HG03469 (cell line): ENCODE results near the gene PRCD.
"Not testable (repeated sequence)": the region's sequence is repeated elsewhere in the genome, so short reads cannot be mapped to it uniquely, and the experiment has no call there.

ENCODE experiments used
- ATAC-seq: cut with Tn5 transposase; IDR thresholded peaks from one replicate; pipeline ENCODE4 v1.9.1; 2021; ENCODE audit warnings: mild to moderate bottlenecking, moderate library complexity, moderate number of reproducible peaks; ENCODE audit not compliant: unreplicated experiment

PRCD gene

DNA sequence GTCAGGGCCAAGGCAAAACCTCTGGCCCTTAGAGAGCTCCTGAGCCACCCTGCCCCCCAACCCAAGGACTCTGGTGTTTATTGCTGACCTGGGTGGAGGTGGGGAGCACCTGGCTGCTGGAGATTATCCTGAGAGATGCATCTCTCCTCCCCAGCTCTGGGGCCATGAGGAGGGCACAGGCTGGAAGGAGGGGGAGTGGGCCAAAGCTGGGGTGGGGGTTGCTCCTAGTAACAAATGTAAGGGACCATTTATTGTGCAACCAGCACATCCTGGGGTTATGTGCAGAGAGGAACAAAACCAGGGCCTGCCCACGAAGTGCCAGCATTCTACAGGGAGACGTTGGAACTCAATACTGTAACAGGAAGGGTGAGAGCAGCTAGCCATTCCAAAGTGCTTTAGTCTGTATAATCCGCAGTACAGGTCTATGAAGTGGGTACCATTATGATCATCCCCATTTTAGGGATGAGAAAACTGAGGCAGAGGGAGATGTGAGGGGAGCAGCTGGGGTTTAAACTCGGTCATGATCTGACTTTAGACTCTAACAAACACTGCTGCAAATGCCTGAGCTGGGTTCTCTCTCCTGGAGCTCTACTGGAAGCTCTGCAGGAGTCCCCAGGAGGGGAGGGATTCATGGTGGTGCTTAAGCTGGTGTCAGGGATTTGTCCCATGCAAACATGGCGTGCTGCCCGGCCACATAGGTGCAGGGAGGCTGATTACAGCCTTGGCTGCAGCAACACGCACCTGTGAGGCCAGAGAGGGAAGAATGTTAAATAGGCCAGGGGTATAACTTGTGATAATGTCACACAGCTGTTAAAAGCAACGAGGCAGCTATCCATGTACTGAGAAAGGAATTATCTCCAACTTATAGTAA is 37.3 kb upstream of the PRCD start:
- no peak for ATAC-seq

- ATAC-seq, result no peak
Observed at GRCh38 chr17:76504117-76504516, 35.7 kb upstream of the PRCD start.

DNA sequence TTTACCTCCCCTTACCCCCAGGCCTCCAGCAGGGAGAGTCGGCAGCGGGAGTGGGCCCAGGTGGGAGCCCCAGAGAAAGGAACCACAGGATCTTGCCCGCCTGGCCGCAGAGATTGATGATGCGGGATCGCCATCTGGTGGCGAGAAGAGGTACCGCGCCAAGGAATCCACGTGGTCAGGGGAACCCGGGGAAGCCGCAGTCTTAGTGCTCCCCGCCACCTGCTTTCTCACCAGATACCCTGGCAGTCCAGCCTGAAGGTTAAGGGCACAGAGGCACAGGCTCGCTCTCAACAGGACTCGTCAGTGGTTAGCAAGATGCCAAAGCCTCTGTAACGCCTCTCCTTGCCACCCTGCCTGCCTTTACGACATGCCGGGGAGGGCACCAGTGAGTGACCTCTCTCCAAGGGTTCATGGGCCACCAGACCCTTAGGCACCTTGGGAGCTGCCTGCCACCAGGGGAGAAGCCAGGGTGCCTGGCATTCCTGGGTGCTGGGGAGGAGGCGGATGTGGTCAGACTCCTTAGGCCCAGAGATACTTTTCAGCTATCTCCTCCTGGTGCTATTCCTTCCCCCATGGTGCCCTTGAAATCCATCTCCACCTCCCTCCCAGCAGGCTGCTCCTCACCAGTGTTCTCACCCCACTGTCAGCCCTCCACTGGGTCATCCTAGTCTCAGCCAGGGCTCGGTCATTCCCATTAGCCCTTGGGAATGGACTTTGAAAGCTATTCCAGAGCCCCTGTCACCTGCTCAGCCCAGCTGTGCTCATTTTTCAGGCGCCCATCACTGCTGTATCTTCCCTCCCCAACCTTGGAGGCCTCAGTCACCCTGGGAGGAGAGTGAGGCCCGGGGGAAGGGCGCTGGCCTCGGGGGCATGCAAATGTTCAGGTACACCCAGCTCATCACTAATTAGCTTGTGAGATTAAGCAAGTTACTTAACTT is 33.2 kb upstream of the PRCD start:
- ATAC-seq, result no peak

- ATAC-seq, result not testable (repeated sequence)
Observed at GRCh38 chr17:76508472-76509063, 31.3 kb upstream of the PRCD start.

GRCh38 chr17:76510831-76511244 is 29.0 kb upstream of the PRCD start:
- no peak for ATAC-seq

- no peak for ATAC-seq
Observed at GRCh38 chr17:76511668-76512365, 28.0 kb upstream of the PRCD start.

DNA sequence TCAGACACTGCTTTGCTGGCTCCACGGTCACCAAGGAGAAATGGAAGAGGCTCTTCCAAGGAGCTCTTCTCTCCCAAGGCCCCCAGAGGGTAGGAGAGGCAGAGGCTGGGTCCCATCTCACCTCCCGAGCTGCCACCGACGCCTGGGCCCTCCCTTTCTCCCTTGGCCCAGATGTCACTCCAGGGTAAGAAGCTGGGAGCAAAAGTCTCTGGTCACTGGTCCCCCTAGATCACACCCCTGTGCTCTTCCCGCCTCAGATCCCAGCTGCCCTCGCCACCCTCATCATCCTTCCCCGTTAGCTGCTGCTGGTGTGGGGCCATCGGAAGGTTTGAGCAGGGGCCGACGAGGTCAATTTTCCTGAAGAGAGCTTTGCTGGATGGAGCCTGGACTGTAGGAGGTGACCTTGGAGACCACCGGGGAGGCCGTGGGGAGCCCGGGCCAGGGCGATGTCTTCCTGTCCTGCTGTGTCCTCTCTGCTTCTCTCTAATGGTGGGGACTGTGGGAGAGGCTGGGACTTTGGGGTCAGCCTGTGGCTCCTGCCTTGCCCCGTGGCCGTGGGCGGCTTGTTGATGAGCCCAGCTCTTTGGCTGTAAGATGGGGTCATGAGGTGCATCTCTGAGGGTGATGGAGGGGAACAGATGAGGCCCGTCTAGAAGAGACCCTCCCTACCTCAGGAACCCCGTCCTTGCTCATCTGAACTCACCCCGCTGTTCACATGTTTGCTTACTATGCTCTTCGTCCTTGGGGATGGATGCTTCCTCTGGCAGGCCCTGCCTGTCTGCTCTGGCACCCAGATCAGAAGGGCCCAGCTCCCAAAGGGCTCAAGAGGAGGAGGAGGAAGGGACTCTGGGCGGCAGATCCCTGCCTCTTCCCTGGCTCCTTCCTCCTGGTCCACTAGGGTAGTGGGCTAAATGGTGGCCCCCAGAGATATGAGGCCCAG is 27.2 kb upstream of the PRCD start:
- no peak for ATAC-seq

DNA sequence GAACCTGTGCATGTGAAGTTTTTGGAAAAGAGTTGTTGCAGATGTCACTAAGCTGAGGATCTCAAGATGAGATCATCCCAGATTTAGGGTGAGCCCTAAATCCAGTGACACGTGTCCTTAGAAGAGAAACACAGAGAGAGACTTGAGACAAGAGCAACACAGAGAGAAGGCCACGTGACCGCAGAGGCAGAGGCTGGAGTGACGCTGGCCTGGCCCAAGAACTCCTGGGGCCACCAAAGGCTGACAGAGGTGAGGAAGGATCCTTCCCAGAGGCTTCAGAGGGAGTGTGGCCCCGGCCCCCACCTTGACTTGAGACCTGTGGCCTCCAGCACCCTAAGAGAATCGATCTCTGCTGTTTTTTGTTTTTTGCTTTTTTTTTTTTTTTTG is 26.5 kb upstream of the PRCD start:
- no peak for ATAC-seq

- ATAC-seq, result not testable (repeated sequence)
Observed at GRCh38 chr17:76514355-76514754, 25.5 kb upstream of the PRCD start.

DNA sequence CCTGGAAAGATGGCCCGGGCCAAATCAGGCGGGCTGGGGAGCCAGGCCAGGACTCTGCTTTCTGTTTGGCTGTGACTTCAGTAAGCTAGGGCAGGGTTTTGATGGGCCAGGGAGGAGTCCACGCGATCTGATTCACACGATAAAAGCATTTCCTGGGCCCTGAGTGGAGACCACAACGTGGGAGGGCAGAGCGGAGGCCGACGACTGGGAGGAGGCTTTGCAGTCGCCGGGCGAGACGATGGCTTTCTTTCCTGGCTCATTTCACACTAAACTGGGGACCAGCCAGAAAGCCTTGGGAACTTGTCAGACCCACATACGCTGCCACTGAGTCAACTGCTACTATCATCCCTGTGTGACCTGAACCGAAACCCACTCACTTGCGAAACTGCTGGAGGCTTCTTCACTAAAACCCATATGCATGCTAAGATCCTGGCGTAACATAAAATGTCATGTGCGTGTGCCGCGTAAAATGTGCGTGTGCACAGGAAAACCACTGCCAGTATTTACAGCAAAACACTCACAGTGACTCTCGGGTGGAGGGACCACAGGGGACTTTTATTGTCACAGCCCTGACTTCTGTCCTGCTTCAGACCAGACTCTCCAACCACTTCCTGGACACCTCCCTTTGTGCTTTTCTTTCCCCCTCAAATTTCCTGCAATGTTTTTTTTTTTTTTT is 24.4 kb upstream of the PRCD start:
- no peak for ATAC-seq

DNA sequence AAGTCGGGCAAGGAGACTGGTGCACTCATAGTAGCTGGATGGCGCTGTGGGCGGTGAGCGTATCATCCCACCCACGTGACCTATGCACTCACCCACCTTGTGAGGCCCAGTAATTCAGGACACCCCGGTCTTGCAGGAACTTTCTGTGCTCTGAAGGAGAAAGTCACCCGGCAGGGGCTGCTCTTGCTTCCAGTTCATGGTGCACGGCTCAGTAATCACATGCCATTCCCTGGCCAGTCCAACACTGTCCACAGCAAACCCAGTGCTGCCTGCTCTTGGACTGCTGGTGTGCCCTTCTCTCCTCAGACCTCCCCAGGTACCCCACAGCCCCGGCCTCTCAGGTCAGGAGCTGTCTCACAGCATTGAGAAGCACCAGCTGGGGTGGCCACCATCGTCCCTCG is 22.2 kb upstream of the PRCD start:
- ATAC-seq, result no peak

GRCh38 chr17:76519048-76519966 is 20.5 kb upstream of the PRCD start:
- no peak for ATAC-seq

- ATAC-seq, result no peak
Observed at GRCh38 chr17:76521262-76521661, 18.6 kb upstream of the PRCD start.

GRCh38 chr17:76521683-76522082 is 18.2 kb upstream of the PRCD start:
- ATAC-seq, result not testable (repeated sequence)

GRCh38 chr17:76523084-76524037 is 16.5 kb upstream of the PRCD start:
- no peak for ATAC-seq

- ATAC-seq, result no peak
Observed at GRCh38 chr17:76524598-76525512, 15.0 kb upstream of the PRCD start.
